CD4-positive, alpha-beta memory T cell (primary cell): ENCODE measurements around the gene ABHD12B. TPM values are rescaled to one million over a fixed set of nuclear protein-coding genes. Genes with fewer than 3 reads are reported as not detected.

Experiments used
- CTCF ChIA-PET: fragments of 350-600 bp; sonication (Branson Sonifier 250); formaldehyde crosslinking; loops from one replicate; lab custom pipeline; 2021; ENCODE audit warnings: inconsistent platforms; ENCODE audit not compliant: partially characterized antibody; lab: Charles Lee
- POLR2A ChIA-PET: fragments of 350-600 bp; sonication (Branson Sonifier 250); formaldehyde crosslinking; loops from one replicate; lab custom pipeline; 2021; ENCODE audit not compliant: partially characterized antibody; lab: Charles Lee
- DNase-seq, 5 donors: peaks; one replicate each; pipeline versions ENCODE4 v3.0.0 to v3.0.0-alpha.2; 2020 to 2022; ENCODE audit warnings: mixed read lengths in 1 of 5
- H3K27ac ChIP-seq: one replicate; pipeline ENCODE4 v1.7.0; 2013; ENCODE audit warnings: low read depth, low read length
- H3K27me3 ChIP-seq: 2 replicates; pipeline ENCODE4 v1.7.0; 2013; ENCODE audit warnings: mild to moderate bottlenecking, low read length, moderate library complexity; ENCODE audit not compliant: insufficient read depth
- H3K36me3 ChIP-seq: 2 replicates; pipeline ENCODE4 v1.7.0; 2013; ENCODE audit warnings: mild to moderate bottlenecking, low read length, moderate library complexity; ENCODE audit not compliant: insufficient read depth
- H3K4me1 ChIP-seq: 2 replicates; pipeline ENCODE4 v1.7.0; 2013; ENCODE audit warnings: mild to moderate bottlenecking, low read length, moderate library complexity; ENCODE audit not compliant: insufficient read depth
- H3K4me3 ChIP-seq, 2 donors: one replicate each; pipeline ENCODE4 v1.7.0; 2013; ENCODE audit warnings: low read length in 2 of 2, mild to moderate bottlenecking in 1 of 2
- H3K9me3 ChIP-seq, 2 donors: one replicate each; pipeline ENCODE4 v1.7.0; 2013; ENCODE audit warnings: low read length in 2 of 2, control low read depth in 1 of 2; ENCODE audit not compliant: control insufficient read depth in 1 of 2
- H3K27ac Mint-ChIP-seq, 7 donors: one replicate each; pipeline ENCODE4 v1.8.0; 2020 to 2021; ENCODE audit warnings: mixed read lengths in 7 of 7, mild to moderate bottlenecking in 6 of 7, inconsistent platforms in 3 of 7, moderate library complexity in 3 of 7
- H3K27me3 Mint-ChIP-seq, 2 donors: one replicate each; pipeline ENCODE4 v1.8.0; 2020 to 2021; ENCODE audit warnings: mixed read lengths in 2 of 2
- H3K36me3 Mint-ChIP-seq, 2 donors: one replicate each; pipeline ENCODE4 v1.8.0; 2020 to 2021; ENCODE audit warnings: mixed read lengths in 2 of 2, inconsistent platforms in 1 of 2, mild to moderate bottlenecking in 1 of 2
- H3K4me1 Mint-ChIP-seq, 4 donors: one replicate each; pipeline ENCODE4 v1.8.0; 2020 to 2021; ENCODE audit warnings: mixed read lengths in 4 of 4, mild to moderate bottlenecking in 1 of 4
- H3K4me3 Mint-ChIP-seq, 8 donors: one replicate each; pipeline ENCODE4 v1.8.0; 2020 to 2021; ENCODE audit warnings: mixed read lengths in 8 of 8, mild to moderate bottlenecking in 7 of 8, moderate library complexity in 6 of 8, inconsistent platforms in 3 of 8
- H3K9me3 Mint-ChIP-seq, 8 donors: one replicate each; pipeline ENCODE4 v1.8.0; 2020 to 2021; ENCODE audit warnings: mixed read lengths in 8 of 8, mild to moderate bottlenecking in 5 of 8, inconsistent platforms in 3 of 8, moderate library complexity in 1 of 8
- intact Hi-C: fragments of 100-400 bp; cut with micrococcal nuclease; formaldehyde crosslinking; loops from one replicate; pipeline ENCODE4 v1.15.1; 2023
- polyA plus RNA-seq, 2 donors: library from polyadenylated mRNA; unstranded; fragments of 300-500 nt; fragmentation: Illumina TruSeq; gene quantifications; one replicate each; pipeline ENCODE4 v1.2.3, GENCODE V29; 2021
- total RNA-seq, 2 experiments: library from RNA; stranded (reverse); gene quantifications; one replicate each; pipeline ENCODE4 v1.2.3, GENCODE V29; 2021

ABHD12B gene
- total and polyA plus RNA-seq, 4 experiments from 2014 or later, result not detected

DNA sequence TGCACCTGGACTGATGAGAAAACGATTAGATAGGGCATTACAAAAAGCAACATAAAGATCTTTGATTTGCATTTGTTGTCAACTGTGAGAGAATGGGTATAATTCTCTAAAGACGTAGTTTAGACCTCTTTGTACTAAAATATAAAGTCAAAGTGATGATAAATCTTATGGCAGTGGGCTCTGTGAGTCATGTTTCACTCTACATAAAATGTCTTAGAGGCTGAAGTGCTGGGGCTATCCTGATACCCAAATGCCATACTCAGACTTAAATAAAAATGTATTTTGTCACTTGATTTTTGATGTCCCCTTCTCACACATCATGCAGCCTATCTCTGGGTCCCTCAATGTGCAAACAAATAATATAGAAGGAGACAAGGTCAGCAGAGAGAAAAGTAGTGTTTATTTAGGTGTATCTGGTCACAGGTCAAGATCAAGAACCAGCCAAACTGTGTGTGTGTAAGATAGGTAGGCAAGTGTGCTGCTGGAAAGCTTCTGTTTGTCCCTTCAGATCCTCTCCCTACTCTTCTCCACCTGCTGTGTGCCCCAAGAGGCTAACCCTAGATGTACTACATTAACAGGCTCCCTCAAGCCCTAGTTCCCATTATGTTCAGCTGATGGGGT, 33.9 kb upstream of the ABHD12B start:
- no peak overlapping the region for H3K4me3 ChIP-seq
- intact Hi-C loops, result no loop called here
- H3K27me3 ChIP-seq, result no peaks in the 10 kb centered on the region
- no peaks in the 10 kb centered on the region for H3K36me3 ChIP-seq
- DNase-seq, result no peak
- no peak overlapping the region for H3K27ac ChIP-seq
- H3K9me3 ChIP-seq, result no peaks in the 10 kb centered on the region
- Mint-ChIP-seq H3K9me3 (peaks cover 0 to 2% (median 0%) of the 10 kb centered on the region in 8 donors), H3K27me3 (no peaks in the 10 kb centered on the region), H3K36me3 (no peaks in the 10 kb centered on the region), H3K27ac (peak overlapping the region in 1 of 7 donors; percentile 27), H3K4me3 (no peak overlapping the region), H3K4me1 (peaks cover 14 to 22% (median 16%) of the 10 kb centered on the region in 4 donors)
- POLR2A ChIA-PET, result no interaction called here
- CTCF ChIA-PET, result interaction anchor here (4.3 kb wide), 1 partner anchor 22 kb away, joined by 25 read pairs; no protein-coding TSS in a partner anchor
- H3K4me1 ChIP-seq, result peaks cover 14% of the 10 kb centered on the region

DNA sequence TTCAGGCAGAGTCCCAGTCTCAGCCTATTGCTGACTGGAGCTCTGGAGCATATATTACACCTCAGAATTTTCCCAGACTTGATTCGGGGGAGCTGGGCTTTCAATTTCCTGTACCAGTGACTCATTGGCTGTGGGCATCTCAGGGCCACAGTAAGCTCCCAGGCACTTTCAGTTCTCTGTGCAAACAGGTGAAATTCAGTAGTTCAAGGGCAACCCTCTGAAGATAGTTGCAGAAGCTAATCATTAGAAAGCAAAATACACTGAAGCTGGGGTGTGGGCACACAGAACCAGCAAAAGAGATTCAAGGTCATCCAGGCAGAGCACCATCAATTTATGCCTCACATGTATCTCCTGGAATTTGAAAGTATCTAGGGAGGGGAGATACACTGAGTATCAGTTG, 32.8 kb upstream of the ABHD12B start:
- no peak for DNase-seq
- peaks cover 14 to 20% (median 16%) of the 10 kb centered on the region in 4 donors for H3K4me1 Mint-ChIP-seq
- Histone ChIP-seq H3K36me3 (no peaks in the 10 kb centered on the region), H3K4me3 (no peak overlapping the region), H3K27ac (no peak overlapping the region), H3K4me1 (peaks cover 14% of the 10 kb centered on the region), H3K9me3 (no peaks in the 10 kb centered on the region), H3K27me3 (no peaks in the 10 kb centered on the region)
- H3K4me3 Mint-ChIP-seq, result no peak overlapping the region
- intact Hi-C loops, result no loop called here
- ChIA-PET CTCF (interaction anchor here (1.2 to 4.3 kb wide), 2 partner anchors 21 to 300 kb away, joined by 4 to 25 read pairs; no protein-coding TSS in a partner anchor), POLR2A (interaction anchor here (0.7 to 1.2 kb wide), 4 partner anchors 9 to 61 kb away, joined by 3 read pairs; no protein-coding TSS in a partner anchor)
- peaks cover 0 to 2% (median 0%) of the 10 kb centered on the region in 8 donors for H3K9me3 Mint-ChIP-seq
- H3K27me3 Mint-ChIP-seq, result no peaks in the 10 kb centered on the region
- no peak overlapping the region for H3K27ac Mint-ChIP-seq
- no peaks in the 10 kb centered on the region for H3K36me3 Mint-ChIP-seq

GRCh38 chr14:50839691-50840090, 32.2 kb upstream of the ABHD12B start:
- Mint-ChIP-seq H3K27me3 (no peaks in the 10 kb centered on the region), H3K9me3 (peaks cover 0 to 2% (median 0%) of the 10 kb centered on the region in 8 donors), H3K36me3 (no peaks in the 10 kb centered on the region), H3K27ac (no peak overlapping the region), H3K4me1 (peaks cover 11 to 15% (median 13%) of the 10 kb centered on the region in 4 donors), H3K4me3 (no peak overlapping the region)
- intact Hi-C loops, result no loop called here
- no peak overlapping the region for H3K4me3 ChIP-seq
- no peaks in the 10 kb centered on the region for H3K9me3 ChIP-seq
- ChIA-PET CTCF (interaction anchor here (1.1 to 4.3 kb wide), 4 partner anchors 10 to 300 kb away, joined by 3 to 25 read pairs (median 4); no protein-coding TSS in a partner anchor), POLR2A (interaction anchor here (0.7 to 1.2 kb wide), 5 partner anchors 9 to 61 kb away, joined by 3 read pairs; partner anchors contain the start of gene NIN)
- no peak overlapping the region for H3K27ac ChIP-seq
- no peaks in the 10 kb centered on the region for H3K36me3 ChIP-seq
- DNase-seq, result no peak
- no peaks in the 10 kb centered on the region for H3K27me3 ChIP-seq
- peaks cover 14% of the 10 kb centered on the region for H3K4me1 ChIP-seq

DNA sequence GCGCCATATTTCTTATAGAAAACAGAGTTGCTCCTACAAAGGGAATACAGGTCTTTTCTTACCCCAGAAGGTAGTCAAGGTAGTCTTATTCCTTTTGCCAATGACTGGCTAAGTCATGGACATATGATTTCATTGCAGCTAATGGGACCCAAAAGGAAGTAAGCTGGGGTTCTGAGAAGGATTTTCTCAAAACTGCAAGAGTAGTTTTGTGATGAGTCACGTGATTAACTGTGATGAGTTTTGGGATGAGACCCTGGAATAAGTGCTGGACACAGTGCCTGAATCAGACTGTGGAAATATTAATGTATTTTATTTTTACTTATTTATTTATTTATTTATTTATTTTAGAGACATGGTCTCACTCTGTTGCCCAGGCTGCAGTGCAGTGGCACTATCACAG, 27.5 kb upstream of the ABHD12B start:
- intact Hi-C loops, result no loop called here
- Mint-ChIP-seq H3K4me1 (peaks cover 0 to 3% (median under 1%) of the 10 kb centered on the region in 4 donors), H3K9me3 (peaks cover 0 to 2% (median 0%) of the 10 kb centered on the region in 8 donors), H3K27ac (no peak overlapping the region), H3K4me3 (no peak overlapping the region), H3K27me3 (peaks cover 2 to 5% of the 10 kb centered on the region in 2 donors), H3K36me3 (peaks cover 0 to 3% of the 10 kb centered on the region in 2 donors)
- Histone ChIP-seq H3K27me3 (no peaks in the 10 kb centered on the region), H3K4me3 (no peak overlapping the region), H3K36me3 (no peaks in the 10 kb centered on the region), H3K4me1 (no peaks in the 10 kb centered on the region), H3K9me3 (no peaks in the 10 kb centered on the region), H3K27ac (no peak overlapping the region)
- POLR2A ChIA-PET, result no interaction called here
- CTCF ChIA-PET, result no interaction called here
- DNase-seq, result no peak

DNA sequence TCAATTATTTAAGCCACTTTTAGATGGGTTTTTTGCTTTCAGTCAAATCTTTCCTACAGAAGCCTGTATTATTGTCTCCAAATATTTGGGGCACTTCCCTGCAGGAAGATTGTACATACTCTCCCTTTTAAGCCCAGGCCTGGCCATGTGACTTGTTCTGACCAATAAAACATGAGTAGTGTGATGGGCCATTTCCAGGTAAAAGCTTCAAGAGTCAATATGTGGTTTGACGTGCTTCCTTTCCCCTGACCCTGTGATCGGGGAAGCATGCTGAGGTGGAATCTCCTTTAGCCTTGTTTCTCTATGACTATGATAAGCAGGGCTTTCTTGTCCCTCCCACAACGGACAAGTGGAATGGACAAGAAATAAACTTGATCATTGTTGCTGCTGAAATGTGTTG, 26.7 kb upstream of the ABHD12B start:
- no peak overlapping the region for H3K27ac ChIP-seq
- no peak overlapping the region for H3K27ac Mint-ChIP-seq
- peaks cover 2 to 5% of the 10 kb centered on the region in 2 donors for H3K27me3 Mint-ChIP-seq
- no peak for DNase-seq
- ChIA-PET CTCF (interaction anchor here (4.3 kb wide), 1 partner anchor 15 kb away, joined by 27 read pairs; no protein-coding TSS in a partner anchor), POLR2A (no interaction called here)
- peaks cover 0 to 3% of the 10 kb centered on the region in 2 donors for H3K36me3 Mint-ChIP-seq
- peaks cover 0 to 2% (median 0%) of the 10 kb centered on the region in 8 donors for H3K9me3 Mint-ChIP-seq
- no peak overlapping the region for H3K4me3 Mint-ChIP-seq
- no peaks in the 10 kb centered on the region for H3K9me3 ChIP-seq
- H3K27me3 ChIP-seq, result no peaks in the 10 kb centered on the region
- no peaks in the 10 kb centered on the region for H3K4me1 ChIP-seq
- peaks cover 0 to 3% (median under 1%) of the 10 kb centered on the region in 4 donors for H3K4me1 Mint-ChIP-seq
- H3K4me3 ChIP-seq, result no peak overlapping the region
- intact Hi-C loops, result no loop called here
- no peaks in the 10 kb centered on the region for H3K36me3 ChIP-seq

GRCh38 chr14:50846226-50846880, 25.5 kb upstream of the ABHD12B start:
- Histone ChIP-seq H3K4me1 (no peaks in the 10 kb centered on the region), H3K4me3 (no peak overlapping the region), H3K27ac (no peak overlapping the region), H3K9me3 (no peaks in the 10 kb centered on the region), H3K36me3 (no peaks in the 10 kb centered on the region), H3K27me3 (no peaks in the 10 kb centered on the region)
- intact Hi-C loops, result no loop called here
- peaks cover 2 to 5% of the 10 kb centered on the region in 2 donors for H3K27me3 Mint-ChIP-seq
- DNase-seq, result no peak
- POLR2A ChIA-PET, result interaction anchor here (0.6 kb wide), 1 partner anchor 46 kb away, joined by 3 read pairs; no protein-coding TSS in a partner anchor
- peaks cover 0 to 3% of the 10 kb centered on the region in 2 donors for H3K36me3 Mint-ChIP-seq
- H3K27ac Mint-ChIP-seq, result no peak overlapping the region
- no peak overlapping the region for H3K4me3 Mint-ChIP-seq
- H3K9me3 Mint-ChIP-seq, result no peaks in the 10 kb centered on the region
- CTCF ChIA-PET, result interaction anchor here (4.3 kb wide), 1 partner anchor 14 kb away, joined by 27 read pairs; no protein-coding TSS in a partner anchor
- peaks cover 0 to 3% (median 0%) of the 10 kb centered on the region in 4 donors for H3K4me1 Mint-ChIP-seq

DNA sequence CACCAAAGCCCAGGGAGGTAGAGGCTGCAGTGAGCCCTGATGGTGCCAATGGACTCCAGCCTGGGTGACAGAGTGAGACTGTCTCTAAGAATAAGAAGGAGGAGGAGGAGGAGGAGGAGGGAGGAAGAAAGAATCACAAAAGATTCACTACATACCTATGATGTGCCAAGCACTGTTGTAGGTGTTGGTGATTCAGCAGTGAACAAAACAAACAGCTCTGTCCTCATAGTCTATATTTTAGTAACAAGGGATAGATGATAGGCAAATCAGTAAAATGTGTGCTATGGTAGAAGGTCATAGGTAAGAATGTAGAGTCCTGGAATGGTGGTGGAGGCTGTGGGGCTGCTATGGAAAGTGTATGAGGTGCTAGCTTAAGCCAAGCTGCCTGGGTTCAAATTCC, 18.0 kb upstream of the ABHD12B start:
- no peaks in the 10 kb centered on the region for H3K27me3 ChIP-seq
- no peak for DNase-seq
- CTCF ChIA-PET, result no interaction called here
- POLR2A ChIA-PET, result no interaction called here
- H3K4me3 ChIP-seq, result no peak overlapping the region
- intact Hi-C loops, result no loop called here
- Mint-ChIP-seq H3K9me3 (no peaks in the 10 kb centered on the region), H3K4me1 (peaks cover 0 to 1% (median under 1%) of the 10 kb centered on the region in 4 donors), H3K27me3 (peaks cover 0 to under 1% of the 10 kb centered on the region in 2 donors), H3K27ac (no peak overlapping the region), H3K4me3 (no peak overlapping the region), H3K36me3 (peaks cover 0 to 2% of the 10 kb centered on the region in 2 donors)
- H3K36me3 ChIP-seq, result no peaks in the 10 kb centered on the region
- no peaks in the 10 kb centered on the region for H3K9me3 ChIP-seq
- no peak overlapping the region for H3K27ac ChIP-seq
- H3K4me1 ChIP-seq, result no peaks in the 10 kb centered on the region
